Rectal smooth muscle tissue (tissue), 1 donor: ENCODE data around the gene NOL4L.

Source experiments
- H3K27ac ChIP-seq: one replicate; pipeline ENCODE4 v1.7.0; 2013; ENCODE audit warnings: low read depth, low read length, inconsistent platforms
- H3K27me3 ChIP-seq: one replicate; pipeline ENCODE4 v1.7.0; 2013; ENCODE audit warnings: low read length; ENCODE audit not compliant: control insufficient read depth, insufficient read depth
- H3K36me3 ChIP-seq: one replicate; pipeline ENCODE4 v1.7.0; 2013; ENCODE audit warnings: low read length; ENCODE audit not compliant: control insufficient read depth, insufficient read depth
- H3K4me1 ChIP-seq: one replicate; pipeline ENCODE4 v1.7.0; 2013; ENCODE audit warnings: low read length; ENCODE audit not compliant: control insufficient read depth, insufficient read depth
- H3K4me3 ChIP-seq: one replicate; pipeline ENCODE4 v1.7.0; 2013; ENCODE audit warnings: low read length
- H3K9ac ChIP-seq: one replicate; pipeline ENCODE4 v1.7.0; 2013; ENCODE audit warnings: low read length

NOL4L gene

GRCh38 chr20:32483351-32484224 is 101.5 kb downstream of the NOL4L start:
- peak overlapping the region; percentile 83 for H3K4me3 ChIP-seq
- no peaks in the 10 kb centered on the region for H3K27me3 ChIP-seq
- H3K36me3 ChIP-seq = no peaks in the 10 kb centered on the region
- H3K27ac ChIP-seq = peak overlapping the region; percentile 71
- no peak overlapping the region for H3K9ac ChIP-seq
- peaks cover 14% of the 10 kb centered on the region for H3K4me1 ChIP-seq

GRCh38 chr20:32482442-32483261 is 102.5 kb downstream of the NOL4L start:
- Histone ChIP-seq H3K4me1 (peaks cover 19% of the 10 kb centered on the region), H3K27ac (peak overlapping the region; percentile 80), H3K9ac (peak overlapping the region; percentile 14)

GRCh38 chr20:32482143-32482441 is 103.0 kb downstream of the NOL4L start:
- H3K27me3 ChIP-seq = no peaks in the 10 kb centered on the region
- peak overlapping the region; percentile 80 for H3K27ac ChIP-seq
- peak overlapping the region; percentile 67 for H3K4me3 ChIP-seq
- peak overlapping the region; percentile 14 for H3K9ac ChIP-seq
- H3K4me1 ChIP-seq = peaks cover 24% of the 10 kb centered on the region
- H3K36me3 ChIP-seq = no peaks in the 10 kb centered on the region

More at GRCh38 chr20:32482442-32483261, 102.5 kb downstream of the NOL4L start:
- Histone ChIP-seq H3K27me3 (no peaks in the 10 kb centered on the region), H3K4me3 (peak overlapping the region; percentile 67), H3K36me3 (no peaks in the 10 kb centered on the region)

- Histone ChIP-seq H3K27ac (peak overlapping the region; percentile 80), H3K4me3 (peak overlapping the region; percentile 67), H3K36me3 (no peaks in the 10 kb centered on the region), H3K27me3 (no peaks in the 10 kb centered on the region), H3K4me1 (peaks cover 30% of the 10 kb centered on the region), H3K9ac (no peak overlapping the region)
Measured at GRCh38 chr20:32481311-32482142, 103.6 kb downstream of the NOL4L start.

GRCh38 chr20:32480371-32481241 is 104.5 kb downstream of the NOL4L start:
- H3K4me1 ChIP-seq = peaks cover 39% of the 10 kb centered on the region

GRCh38 chr20:32479697-32480171 is 105.4 kb downstream of the NOL4L start:
- H3K4me1 ChIP-seq = peaks cover 42% of the 10 kb centered on the region
- H3K27me3 ChIP-seq = no peaks in the 10 kb centered on the region
- H3K36me3 ChIP-seq = no peaks in the 10 kb centered on the region
- H3K9ac ChIP-seq = no peak overlapping the region
- H3K4me3 ChIP-seq = no peak overlapping the region
- no peak overlapping the region for H3K27ac ChIP-seq

More at GRCh38 chr20:32480371-32481241, 104.5 kb downstream of the NOL4L start:
- peak overlapping the region; percentile 17 for H3K9ac ChIP-seq
- peak overlapping the region; percentile 17 for H3K4me3 ChIP-seq
- no peaks in the 10 kb centered on the region for H3K36me3 ChIP-seq
- peak overlapping the region; percentile 80 for H3K27ac ChIP-seq
- H3K27me3 ChIP-seq = no peaks in the 10 kb centered on the region

GRCh38 chr20:32479012-32479411 is 106.1 kb downstream of the NOL4L start:
- Histone ChIP-seq H3K4me3 (no peak overlapping the region), H3K4me1 (peaks cover 49% of the 10 kb centered on the region), H3K36me3 (no peaks in the 10 kb centered on the region), H3K27me3 (no peaks in the 10 kb centered on the region), H3K9ac (no peak overlapping the region), H3K27ac (no peak overlapping the region)

- H3K27me3 ChIP-seq = no peaks in the 10 kb centered on the region
- no peak overlapping the region for H3K9ac ChIP-seq
- no peak overlapping the region for H3K4me3 ChIP-seq
- peaks cover 54% of the 10 kb centered on the region for H3K4me1 ChIP-seq
- no peaks in the 10 kb centered on the region for H3K36me3 ChIP-seq
- H3K27ac ChIP-seq = no peak overlapping the region
Measured at GRCh38 chr20:32478576-32478975, 106.6 kb downstream of the NOL4L start.

- no peaks in the 10 kb centered on the region for H3K36me3 ChIP-seq
- no peak overlapping the region for H3K4me3 ChIP-seq
- H3K9ac ChIP-seq = peak overlapping the region; percentile 4
- H3K27ac ChIP-seq = peak overlapping the region; percentile 91
- peaks cover 60% of the 10 kb centered on the region for H3K4me1 ChIP-seq
- H3K27me3 ChIP-seq = no peaks in the 10 kb centered on the region
Measured at GRCh38 chr20:32477594-32478512, 107.3 kb downstream of the NOL4L start.

- H3K4me1 ChIP-seq = peaks cover 61% of the 10 kb centered on the region
- no peaks in the 10 kb centered on the region for H3K36me3 ChIP-seq
- H3K27ac ChIP-seq = peak overlapping the region; percentile 91
- peak overlapping the region; percentile 50 for H3K9ac ChIP-seq
- H3K4me3 ChIP-seq = peak overlapping the region; percentile 48
- H3K27me3 ChIP-seq = no peaks in the 10 kb centered on the region
Measured at GRCh38 chr20:32476684-32477593, 108.2 kb downstream of the NOL4L start.
